ENCODE data around the gene LRP1B.

LRP1B gene

GRCh38 chr2:140355511-140356090 lies 1775.2 kb downstream of the LRP1B start:
- Histone ChIP-seq H3K9ac (ENCODE audit: low read length) (no peak overlapping the region), H3K4me1 (ENCODE audit: insufficient read depth, low read length, severe bottlenecking) (no peaks in the 10 kb centered on the region), H3K27me3 (ENCODE audit: insufficient read depth, low read length) (no peaks in the 10 kb centered on the region), H3K9me3 (ENCODE audit: low read length) (no peaks in the 10 kb centered on the region), H4K20me1 (ENCODE audit: insufficient read depth, low read length) (no peaks in the 10 kb centered on the region), H3K79me2 (ENCODE audit: insufficient read depth, low read length) (no peaks in the 10 kb centered on the region), H3K4me3 (ENCODE audit: low read depth, low read length, poor library complexity, severe bottlenecking) (no peak overlapping the region), H2AFZ (ENCODE audit: low read length) (no peak overlapping the region), H3K36me3 (ENCODE audit: insufficient read depth, low read length) (no peaks in the 10 kb centered on the region), H3F3A (ENCODE audit: insufficient read depth, low read length) (no peaks in the 10 kb centered on the region), H3K9me2 (ENCODE audit: low read depth, low read length) (no peaks in the 10 kb centered on the region), H3K27ac (ENCODE audit: low read depth, low read length, poor library complexity, severe bottlenecking) (no peak overlapping the region), H3K4me2 (ENCODE audit: low read length) (no peak overlapping the region)
- TF ChIP-seq CTCF (IDR thresholded peaks at IDR 0.05; ENCODE audit: low read length) (no peak), EZH2 (IDR thresholded peaks at IDR 0.05; ENCODE audit: borderline replicate concordance, low read length) (no peak)

- Histone ChIP-seq H3K79me2 (ENCODE audit: insufficient read depth, low read length) (no peaks in the 10 kb centered on the region), H3F3A (ENCODE audit: insufficient read depth, low read length) (no peaks in the 10 kb centered on the region), H3K36me3 (ENCODE audit: insufficient read depth, low read length) (no peaks in the 10 kb centered on the region), H3K9ac (ENCODE audit: low read length) (no peak overlapping the region), H4K20me1 (ENCODE audit: insufficient read depth, low read length) (no peaks in the 10 kb centered on the region), H2AFZ (ENCODE audit: low read length) (no peak overlapping the region), H3K4me2 (ENCODE audit: low read length) (no peak overlapping the region), H3K9me3 (ENCODE audit: low read length) (no peaks in the 10 kb centered on the region), H3K9me2 (ENCODE audit: low read depth, low read length) (no peaks in the 10 kb centered on the region), H3K4me3 (ENCODE audit: low read depth, low read length, poor library complexity, severe bottlenecking) (no peak overlapping the region), H3K4me1 (ENCODE audit: insufficient read depth, low read length, severe bottlenecking) (no peaks in the 10 kb centered on the region), H3K27me3 (ENCODE audit: insufficient read depth, low read length) (no peaks in the 10 kb centered on the region), H3K27ac (ENCODE audit: low read depth, low read length, poor library complexity, severe bottlenecking) (no peak overlapping the region)
- TF ChIP-seq EZH2 (IDR thresholded peaks at IDR 0.05; ENCODE audit: borderline replicate concordance, low read length) (no peak), CTCF (IDR thresholded peaks at IDR 0.05; ENCODE audit: low read length) (no peak)
These were observed 1776.3 kb downstream of the LRP1B start for GRCh38 chr2:140354544-140354943.

GRCh38 chr2:140353541-140353940 lies 1777.3 kb downstream of the LRP1B start:
- H3K4me2 ChIP-seq (ENCODE audit: low read length): no peak overlapping the region

More at GRCh38 chr2:140353541-140353940, 1777.3 kb downstream of the LRP1B start:
- H3K27ac ChIP-seq (ENCODE audit: low read depth, low read length, poor library complexity, severe bottlenecking): no peak overlapping the region
- no peaks in the 10 kb centered on the region for H3F3A ChIP-seq (ENCODE audit: insufficient read depth, low read length)
- H3K79me2 ChIP-seq (ENCODE audit: insufficient read depth, low read length): no peaks in the 10 kb centered on the region
- H3K9ac ChIP-seq (ENCODE audit: low read length): no peak overlapping the region
- H3K36me3 ChIP-seq (ENCODE audit: insufficient read depth, low read length): no peaks in the 10 kb centered on the region
- no peaks in the 10 kb centered on the region for H3K9me2 ChIP-seq (ENCODE audit: low read depth, low read length)
- H4K20me1 ChIP-seq (ENCODE audit: insufficient read depth, low read length): no peaks in the 10 kb centered on the region
- H3K4me1 ChIP-seq (ENCODE audit: insufficient read depth, low read length, severe bottlenecking): no peaks in the 10 kb centered on the region
- H3K9me3 ChIP-seq (ENCODE audit: low read length): no peaks in the 10 kb centered on the region
- H3K27me3 ChIP-seq (ENCODE audit: insufficient read depth, low read length): no peaks in the 10 kb centered on the region
- H2AFZ ChIP-seq (ENCODE audit: low read length): no peak overlapping the region
- TF ChIP-seq CTCF (IDR thresholded peaks at IDR 0.05; ENCODE audit: low read length) (no peak), EZH2 (IDR thresholded peaks at IDR 0.05; ENCODE audit: borderline replicate concordance, low read length) (no peak)
- no peak overlapping the region for H3K4me3 ChIP-seq (ENCODE audit: low read depth, low read length, poor library complexity, severe bottlenecking)
